ENCODE data around the gene COLEC12.

The COLEC12 gene

DNA sequence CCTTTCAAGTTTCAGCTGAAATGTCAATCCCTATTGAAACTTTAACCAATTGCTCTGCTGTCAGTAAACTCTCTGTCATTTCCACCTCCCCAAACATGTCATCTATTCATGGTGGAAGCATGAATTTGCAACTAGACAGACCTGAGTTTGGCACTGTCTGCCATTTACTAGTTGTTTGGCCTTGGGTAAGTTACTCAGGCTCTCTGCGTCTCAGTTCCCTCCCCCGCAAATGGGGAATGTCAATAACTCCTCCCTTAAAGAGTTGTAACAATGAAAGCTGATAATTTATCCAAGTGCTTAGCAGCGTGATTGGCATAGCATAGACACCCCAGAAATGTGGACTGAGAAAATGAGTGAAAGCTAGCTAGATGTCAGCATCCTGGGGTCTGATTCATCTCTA lies 159.4 kb downstream of the COLEC12 start:
- no peaks in the 10 kb centered on the region for H3K4me1 ChIP-seq (ENCODE audit: control insufficient read depth, insufficient read depth, low read length)
- no peak overlapping the region for H3K4me3 ChIP-seq (ENCODE audit: low read length)
- no peak overlapping the region for H3K9ac ChIP-seq (ENCODE audit: low read length)
- no peaks in the 10 kb centered on the region for H3K27me3 ChIP-seq (replicated peaks; ENCODE audit: control insufficient read depth, insufficient read depth, low read length)
- peaks cover 7% of the 10 kb centered on the region for H3K9me3 ChIP-seq (ENCODE audit: control insufficient read depth, low read length)
- DNase-seq (ENCODE audit: low read depth) = no peak
- no peaks in the 10 kb centered on the region for H3K36me3 ChIP-seq (ENCODE audit: control insufficient read depth, insufficient read depth, low read length, severe bottlenecking)

DNA sequence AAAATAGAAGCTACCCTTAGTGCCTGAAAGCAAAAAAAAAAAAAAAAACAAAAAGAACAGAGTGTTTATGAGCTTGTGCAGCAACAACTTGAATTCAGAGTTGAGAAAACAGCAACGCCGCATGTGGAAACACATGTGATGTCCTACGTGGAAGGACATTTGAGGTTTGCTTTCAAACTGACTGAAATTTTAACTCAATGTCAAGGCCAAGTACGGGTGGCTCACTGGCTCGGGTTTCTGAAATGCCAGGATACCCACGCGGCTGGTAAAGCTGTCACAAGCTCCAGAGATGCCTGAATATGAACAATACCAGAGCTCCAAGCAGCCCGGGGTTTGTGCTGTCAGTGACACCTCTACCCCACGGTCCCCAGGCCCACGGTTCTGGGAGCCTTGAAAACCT lies 160.5 kb downstream of the COLEC12 start:
- Histone ChIP-seq H3K4me3 (ENCODE audit: low read length) (no peak overlapping the region), H3K36me3 (ENCODE audit: control insufficient read depth, insufficient read depth, low read length, severe bottlenecking) (no peaks in the 10 kb centered on the region), H3K27me3 (replicated peaks; ENCODE audit: control insufficient read depth, insufficient read depth, low read length) (no peaks in the 10 kb centered on the region), H3K4me1 (ENCODE audit: control insufficient read depth, insufficient read depth, low read length) (no peaks in the 10 kb centered on the region), H3K9ac (ENCODE audit: low read length) (no peak overlapping the region), H3K9me3 (ENCODE audit: control insufficient read depth, low read length) (no peaks in the 10 kb centered on the region)
- no peak for DNase-seq (ENCODE audit: low read depth)

DNA sequence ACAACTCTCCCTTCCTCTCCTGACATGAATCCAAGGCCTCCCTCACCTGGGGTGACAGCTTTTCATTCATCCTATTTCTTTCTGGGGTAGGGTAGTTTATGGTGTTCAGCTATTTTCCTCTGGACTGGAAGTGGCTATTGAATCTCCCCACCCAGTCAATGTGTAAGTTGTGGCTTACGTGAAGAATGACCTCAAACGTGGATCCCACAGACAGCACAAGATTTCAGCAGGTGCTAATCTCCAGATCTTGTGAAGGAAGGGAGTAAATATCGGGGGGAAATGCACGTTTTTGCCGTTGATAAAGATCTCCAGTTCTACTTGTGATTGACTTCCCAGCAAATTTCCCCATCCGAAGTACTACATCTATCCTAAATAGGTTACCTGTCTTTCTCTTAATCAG lies 161.3 kb downstream of the COLEC12 start:
- no peaks in the 10 kb centered on the region for H3K36me3 ChIP-seq (ENCODE audit: control insufficient read depth, insufficient read depth, low read length, severe bottlenecking)
- no peak for DNase-seq (ENCODE audit: low read depth)
- H3K4me3 ChIP-seq (ENCODE audit: low read length) = no peak overlapping the region
- H3K9me3 ChIP-seq (ENCODE audit: control insufficient read depth, low read length) = no peaks in the 10 kb centered on the region
- H3K9ac ChIP-seq (ENCODE audit: low read length) = no peak overlapping the region
- no peaks in the 10 kb centered on the region for H3K4me1 ChIP-seq (ENCODE audit: control insufficient read depth, insufficient read depth, low read length)
- no peaks in the 10 kb centered on the region for H3K27me3 ChIP-seq (replicated peaks; ENCODE audit: control insufficient read depth, insufficient read depth, low read length)

DNA sequence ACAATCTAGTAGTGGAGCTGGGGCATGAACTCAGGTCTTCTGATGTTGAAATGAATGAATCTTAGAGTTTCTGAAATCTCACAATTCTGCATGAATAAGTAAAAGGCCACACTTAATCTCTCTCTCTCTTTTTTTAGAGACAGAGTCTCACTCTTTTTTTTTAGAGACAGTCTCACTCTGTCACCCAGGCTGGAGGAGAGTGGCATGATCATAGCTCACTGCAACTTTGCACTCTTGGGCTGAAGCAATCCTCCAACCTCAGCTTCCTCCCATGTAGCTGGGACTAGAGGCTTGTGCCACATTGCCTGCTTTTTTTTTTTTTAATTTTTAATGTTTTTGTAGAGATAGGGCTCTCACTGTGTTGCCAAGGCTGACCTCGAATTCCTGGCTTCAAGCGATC lies 163.8 kb downstream of the COLEC12 start:
- no peaks in the 10 kb centered on the region for H3K27me3 ChIP-seq (replicated peaks; ENCODE audit: control insufficient read depth, insufficient read depth, low read length)
- no peak overlapping the region for H3K4me3 ChIP-seq (ENCODE audit: low read length)
- no peaks in the 10 kb centered on the region for H3K36me3 ChIP-seq (ENCODE audit: control insufficient read depth, insufficient read depth, low read length, severe bottlenecking)
- no peak for DNase-seq (ENCODE audit: low read depth)
- no peak overlapping the region for H3K9ac ChIP-seq (ENCODE audit: low read length)
- no peaks in the 10 kb centered on the region for H3K9me3 ChIP-seq (ENCODE audit: control insufficient read depth, low read length)
- peaks cover 13% of the 10 kb centered on the region for H3K4me1 ChIP-seq (ENCODE audit: control insufficient read depth, insufficient read depth, low read length)

DNA sequence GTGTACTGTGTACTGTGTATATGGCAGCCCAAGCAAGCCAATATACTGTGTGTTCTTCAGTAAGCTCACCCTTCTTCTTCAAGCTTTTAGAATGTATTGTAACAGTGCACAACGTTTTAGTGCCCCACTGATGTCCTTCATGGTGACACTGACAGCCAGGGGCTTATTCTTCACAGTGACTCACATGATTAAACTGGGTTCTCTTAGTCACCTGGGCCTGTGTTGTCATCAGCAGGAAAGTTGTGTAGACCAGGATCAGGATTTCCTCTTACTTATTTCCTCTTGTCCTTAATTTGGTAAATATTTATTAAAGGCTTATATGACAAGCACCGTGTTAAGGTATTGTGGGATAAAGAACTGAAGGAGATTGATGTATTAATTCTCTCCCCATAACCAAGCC lies 164.8 kb downstream of the COLEC12 start:
- Histone ChIP-seq H3K9ac (ENCODE audit: low read length) (no peak overlapping the region), H3K27me3 (replicated peaks; ENCODE audit: control insufficient read depth, insufficient read depth, low read length) (no peaks in the 10 kb centered on the region), H3K9me3 (ENCODE audit: control insufficient read depth, low read length) (no peaks in the 10 kb centered on the region), H3K4me3 (ENCODE audit: low read length) (no peak overlapping the region), H3K4me1 (ENCODE audit: control insufficient read depth, insufficient read depth, low read length) (peaks cover 13% of the 10 kb centered on the region), H3K36me3 (ENCODE audit: control insufficient read depth, insufficient read depth, low read length, severe bottlenecking) (no peaks in the 10 kb centered on the region)
- DNase-seq (ENCODE audit: low read depth) = no peak

DNA sequence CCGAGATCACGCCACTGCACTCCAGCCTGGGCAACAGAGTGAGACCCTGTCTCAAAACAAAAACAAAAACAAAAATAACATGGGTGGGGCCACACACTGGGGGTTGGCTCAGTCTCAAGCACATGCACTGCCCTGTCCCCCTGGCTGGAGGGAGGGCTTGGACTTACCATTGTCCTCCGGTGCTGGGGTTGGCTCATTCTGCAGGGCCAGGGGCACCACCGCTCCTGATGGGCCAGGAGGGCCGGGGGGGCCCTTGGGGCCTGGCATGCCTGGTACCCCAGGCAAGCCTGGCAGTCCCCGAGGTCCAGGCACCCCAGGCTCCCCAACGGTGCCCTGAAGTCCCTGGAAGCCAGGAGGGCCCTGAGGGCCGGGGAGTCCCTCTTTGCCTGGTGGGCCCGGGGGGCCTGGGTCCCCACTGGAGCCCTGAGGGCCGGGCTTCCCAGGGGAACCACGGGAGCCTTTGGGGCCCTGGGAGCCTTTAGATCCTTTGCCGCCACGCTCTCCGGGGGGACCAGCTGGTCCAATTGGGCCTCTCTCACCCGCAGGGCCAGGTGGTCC lies 165.8 kb downstream of the COLEC12 start:
- Histone ChIP-seq H3K27me3 (replicated peaks; ENCODE audit: control insufficient read depth, insufficient read depth, low read length) (no peaks in the 10 kb centered on the region), H3K9ac (ENCODE audit: low read length) (no peak overlapping the region), H3K4me1 (ENCODE audit: control insufficient read depth, insufficient read depth, low read length) (peaks cover 13% of the 10 kb centered on the region), H3K36me3 (ENCODE audit: control insufficient read depth, insufficient read depth, low read length, severe bottlenecking) (no peaks in the 10 kb centered on the region), H3K4me3 (ENCODE audit: low read length) (no peak overlapping the region), H3K9me3 (ENCODE audit: control insufficient read depth, low read length) (no peaks in the 10 kb centered on the region)
- no peak for DNase-seq (ENCODE audit: low read depth)

DNA sequence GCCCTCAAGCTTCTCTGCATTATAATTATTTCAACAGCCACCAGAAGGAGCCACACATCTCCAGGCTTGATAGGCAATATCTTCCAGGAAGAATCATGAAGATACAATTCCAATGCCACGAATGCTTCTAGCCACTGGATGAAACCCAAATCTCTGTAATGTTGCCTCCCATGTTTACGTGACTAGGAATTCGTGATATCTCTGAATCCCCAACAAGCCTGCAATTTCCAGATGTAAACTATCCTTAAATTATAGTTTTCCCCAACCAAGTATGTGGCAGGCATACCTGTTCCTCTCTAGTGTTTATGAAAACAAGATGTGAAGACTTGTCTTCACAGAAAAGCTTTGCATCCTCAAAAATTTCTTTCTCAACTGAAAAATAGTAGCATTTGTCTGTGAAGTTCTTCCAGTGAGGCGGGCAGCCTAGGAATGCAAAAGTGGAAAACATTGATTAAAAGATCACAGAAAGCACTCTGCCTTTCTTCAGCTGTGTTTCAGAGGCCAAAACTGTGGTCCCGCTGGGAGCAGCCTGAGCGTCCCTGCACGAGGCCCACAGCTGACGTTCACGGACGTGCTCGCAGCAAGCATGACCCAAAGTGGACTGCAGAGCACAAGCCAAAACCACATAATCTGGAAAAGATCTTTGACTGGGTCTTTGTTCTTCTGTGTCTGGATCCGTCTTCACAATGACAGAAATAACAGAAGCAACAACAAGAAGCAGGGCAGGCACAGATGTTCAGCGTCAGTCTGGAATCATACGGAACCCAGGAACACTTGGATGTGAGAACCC lies 167.6 kb downstream of the COLEC12 start:
- no peaks in the 10 kb centered on the region for H3K36me3 ChIP-seq (ENCODE audit: control insufficient read depth, insufficient read depth, low read length, severe bottlenecking)
- no peak overlapping the region for H3K9ac ChIP-seq (ENCODE audit: low read length)
- no peak for DNase-seq (ENCODE audit: low read depth)
- no peaks in the 10 kb centered on the region for H3K9me3 ChIP-seq (ENCODE audit: control insufficient read depth, low read length)
- peaks cover 13% of the 10 kb centered on the region for H3K4me1 ChIP-seq (ENCODE audit: control insufficient read depth, insufficient read depth, low read length)
- no peaks in the 10 kb centered on the region for H3K27me3 ChIP-seq (replicated peaks; ENCODE audit: control insufficient read depth, insufficient read depth, low read length)
- H3K4me3 ChIP-seq (ENCODE audit: low read length) = no peak overlapping the region

DNA sequence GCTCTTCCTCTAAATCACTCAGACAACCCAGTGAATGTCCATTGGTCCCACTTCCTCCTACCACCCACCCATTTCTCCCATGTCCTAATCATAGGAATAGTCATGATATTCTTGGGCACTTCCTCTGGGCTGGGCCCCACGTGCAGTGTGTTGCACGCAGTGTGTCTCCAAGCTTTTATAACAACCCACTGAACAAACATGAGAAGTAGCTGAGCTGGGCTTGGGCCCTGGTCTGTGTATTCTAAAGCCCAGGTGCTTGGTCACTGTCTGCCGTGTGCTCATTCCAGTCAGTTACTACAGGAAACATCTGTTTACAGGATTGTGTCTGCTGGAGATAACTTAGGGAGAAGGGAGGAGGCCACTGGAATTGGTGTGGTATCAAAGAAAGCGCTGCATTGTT lies 168.5 kb downstream of the COLEC12 start:
- Histone ChIP-seq H3K27me3 (replicated peaks; ENCODE audit: control insufficient read depth, insufficient read depth, low read length) (no peaks in the 10 kb centered on the region), H3K9me3 (ENCODE audit: control insufficient read depth, low read length) (no peaks in the 10 kb centered on the region), H3K4me1 (ENCODE audit: control insufficient read depth, insufficient read depth, low read length) (peaks cover 13% of the 10 kb centered on the region), H3K9ac (ENCODE audit: low read length) (no peak overlapping the region), H3K4me3 (ENCODE audit: low read length) (no peak overlapping the region), H3K36me3 (ENCODE audit: control insufficient read depth, insufficient read depth, low read length, severe bottlenecking) (no peaks in the 10 kb centered on the region)
- no peak for DNase-seq (ENCODE audit: low read depth)

DNA sequence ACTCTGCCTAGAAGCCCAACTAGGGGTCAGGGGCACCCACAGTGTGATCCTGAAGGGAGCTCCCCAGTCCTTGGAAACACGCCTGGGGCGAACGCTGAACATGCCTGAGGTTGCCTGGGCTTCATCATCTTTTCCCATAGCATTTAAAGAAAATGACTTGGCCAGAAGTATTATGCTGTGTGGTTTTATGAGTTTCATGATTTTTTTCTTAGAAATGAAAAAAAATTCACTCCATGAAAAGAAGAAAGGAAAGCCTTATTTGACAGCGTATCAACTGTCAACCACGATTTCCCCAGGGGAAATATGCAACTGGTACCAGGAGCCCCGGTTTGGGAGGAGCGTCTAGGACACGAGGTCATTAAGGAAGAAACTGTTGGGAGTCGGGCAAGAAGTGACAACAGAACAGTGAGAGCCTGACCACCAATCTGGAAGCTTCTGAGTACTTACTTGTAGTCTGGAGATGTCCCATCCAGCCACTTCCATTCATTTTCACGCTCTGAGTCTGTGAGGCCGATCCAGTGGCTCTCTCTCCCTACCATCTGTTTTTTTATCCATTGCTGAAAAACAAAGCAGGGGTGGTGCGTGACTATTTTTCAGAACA lies 169.2 kb downstream of the COLEC12 start:
- Histone ChIP-seq H3K36me3 (ENCODE audit: control insufficient read depth, insufficient read depth, low read length, severe bottlenecking) (no peaks in the 10 kb centered on the region), H3K27me3 (replicated peaks; ENCODE audit: control insufficient read depth, insufficient read depth, low read length) (no peaks in the 10 kb centered on the region), H3K9me3 (ENCODE audit: control insufficient read depth, low read length) (no peaks in the 10 kb centered on the region), H3K4me3 (ENCODE audit: low read length) (no peak overlapping the region), H3K9ac (ENCODE audit: low read length) (no peak overlapping the region), H3K4me1 (ENCODE audit: control insufficient read depth, insufficient read depth, low read length) (peaks cover 13% of the 10 kb centered on the region)
- DNase-seq (ENCODE audit: low read depth) = no peak

DNA sequence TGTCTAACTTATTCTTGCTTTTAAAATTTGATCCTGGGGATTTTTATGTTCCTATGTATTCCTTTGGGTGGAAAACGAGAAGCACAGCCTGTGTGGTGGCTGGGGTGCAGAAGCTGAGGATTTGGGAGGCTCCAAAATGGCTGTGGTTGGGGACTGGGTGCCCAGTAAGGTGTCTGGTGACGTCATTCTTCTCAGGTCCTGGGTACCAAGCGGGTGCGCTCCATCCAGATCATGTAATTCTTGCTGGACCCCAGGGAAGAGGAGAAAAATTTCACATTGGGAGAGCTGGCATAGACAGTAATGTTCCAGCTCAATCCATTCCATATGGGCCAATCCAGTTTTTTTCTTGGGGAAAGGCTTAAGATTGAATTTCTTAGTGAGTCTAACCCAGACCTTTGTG lies 171.6 kb downstream of the COLEC12 start:
- H3K4me1 ChIP-seq (ENCODE audit: control insufficient read depth, insufficient read depth, low read length) = peaks cover 13% of the 10 kb centered on the region
- H3K27me3 ChIP-seq (replicated peaks; ENCODE audit: control insufficient read depth, insufficient read depth, low read length) = no peaks in the 10 kb centered on the region
- no peaks in the 10 kb centered on the region for H3K9me3 ChIP-seq (ENCODE audit: control insufficient read depth, low read length)
- no peak overlapping the region for H3K9ac ChIP-seq (ENCODE audit: low read length)
- H3K4me3 ChIP-seq (ENCODE audit: low read length) = no peak overlapping the region
- no peak for DNase-seq (ENCODE audit: low read depth)
- H3K36me3 ChIP-seq (ENCODE audit: control insufficient read depth, insufficient read depth, low read length, severe bottlenecking) = no peaks in the 10 kb centered on the region

DNA sequence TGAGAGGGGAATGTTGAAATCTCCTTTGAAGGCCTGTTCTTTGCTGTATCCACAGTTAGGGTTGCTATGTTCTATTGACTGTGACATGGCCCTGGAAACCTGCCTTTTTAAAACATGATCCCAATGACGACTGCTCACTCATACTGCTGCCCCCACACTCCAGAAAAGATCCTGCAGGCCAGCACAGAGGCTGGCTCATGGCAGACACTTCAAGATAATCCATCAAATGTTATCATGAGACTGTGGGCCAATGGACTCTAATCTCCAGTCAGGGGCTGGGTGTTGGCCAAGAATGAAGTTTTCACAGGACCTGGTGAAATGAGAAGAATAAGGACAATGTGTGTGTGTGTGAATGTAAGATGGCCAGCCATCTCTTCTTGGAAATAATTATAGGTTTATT lies 173.7 kb downstream of the COLEC12 start:
- H3K9ac ChIP-seq (ENCODE audit: low read length) = no peak overlapping the region
- H3K9me3 ChIP-seq (ENCODE audit: control insufficient read depth, low read length) = no peaks in the 10 kb centered on the region
- H3K36me3 ChIP-seq (ENCODE audit: control insufficient read depth, insufficient read depth, low read length, severe bottlenecking) = no peaks in the 10 kb centered on the region
- no peak overlapping the region for H3K4me3 ChIP-seq (ENCODE audit: low read length)
- H3K4me1 ChIP-seq (ENCODE audit: control insufficient read depth, insufficient read depth, low read length) = peaks cover 12% of the 10 kb centered on the region
- DNase-seq (ENCODE audit: low read depth) = no peak
- no peaks in the 10 kb centered on the region for H3K27me3 ChIP-seq (replicated peaks; ENCODE audit: control insufficient read depth, insufficient read depth, low read length)

All from adipocyte (in vitro differentiated cells).